K562 (cell line): ENCODE results near the gene PTCH2. TPM values are rescaled to one million over a fixed set of nuclear protein-coding genes. Genes with fewer than 3 reads are reported as not detected.

Experiments
- CTCF ChIP-seq, 3 experiments: IDR thresholded peaks in 2 of 3; conservative IDR thresholded peaks in 1 of 3; 2 replicates each; pipeline ENCODE4 v1.5.1; 2011 to 2012; ENCODE audit warnings: low read length in 3 of 3, mild to moderate bottlenecking in 3 of 3, control low read depth in 2 of 3, improper control_type of control experiment in 1 of 3, inconsistent platforms in 1 of 3, low read depth in 1 of 3, mixed read lengths in 1 of 3, moderate library complexity in 1 of 3; ENCODE audit not compliant: insufficient read depth in 2 of 3
- DEAF1 ChIP-seq: fragments of 450-650 bp; formaldehyde crosslinking; IDR thresholded peaks from 2 replicates; pipeline ENCODE4 v1.4.0; 2020; ENCODE audit warnings: mild to moderate bottlenecking, moderate library complexity
- KDM5B ChIP-seq: fragments of 200-600 bp; sonication (generic); IDR thresholded peaks from 2 replicates; pipeline ENCODE4 v1.6.1; 2012; ENCODE audit warnings: low read depth, mild to moderate bottlenecking, moderate library complexity, low read length, control low read depth, inconsistent platforms; ENCODE audit not compliant: insufficient replicate concordance
- LEF1 ChIP-seq: fragments of 450-650 bp; IDR thresholded peaks from 2 replicates; pipeline ENCODE4 v1.6.1; 2016; ENCODE audit warnings: mild to moderate bottlenecking
- MTA3 ChIP-seq: fragments of 450-650 bp; formaldehyde crosslinking; IDR thresholded peaks from 2 replicates; pipeline ENCODE4 v1.6.1; 2017; ENCODE audit warnings: mild to moderate bottlenecking, borderline replicate concordance
- MYBL2 ChIP-seq, 2 experiments: fragments of 450-650 bp in 1 of 2; sonication (generic) in 1 of 2; formaldehyde crosslinking in 1 of 2; IDR thresholded peaks; 2 replicates each; pipeline versions ENCODE4 v1.6.1 to v1.8.1; 2017 to 2022; ENCODE audit warnings: borderline replicate concordance in 1 of 2, inconsistent platforms in 1 of 2, low read depth in 1 of 2, mild to moderate bottlenecking in 1 of 2, missing genetic modification reagents in 1 of 2, moderate library complexity in 1 of 2
- NR1H2 ChIP-seq: sonication (generic); formaldehyde crosslinking; IDR thresholded peaks from 2 replicates; pipeline ENCODE4 v1.4.0; 2020; ENCODE audit warnings: mild to moderate bottlenecking, missing genetic modification reagents
- NRF1 ChIP-seq, 2 experiments: fragments of 450-650 bp; IDR thresholded peaks in 1 of 2; conservative IDR thresholded peaks in 1 of 2; 2 replicates each; pipeline ENCODE4 v1.6.1; 2014; ENCODE audit warnings: mild to moderate bottlenecking in 2 of 2
- RUNX1 ChIP-seq: sonication (generic); IDR thresholded peaks from 2 replicates; pipeline ENCODE4 v1.6.1; 2016; ENCODE audit warnings: antibody characterized with exemption, low read depth
- SIN3B ChIP-seq: fragments of 450-650 bp; IDR thresholded peaks from 2 replicates; pipeline ENCODE4 v1.6.1; 2017; ENCODE audit warnings: low read depth, mild to moderate bottlenecking, moderate library complexity
- STAG1 ChIP-seq: sonication (generic); formaldehyde crosslinking; IDR thresholded peaks from 2 replicates; pipeline ENCODE4 v1.5.0; 2020; ENCODE audit warnings: missing genetic modification reagents, borderline replicate concordance
- TARDBP ChIP-seq: fragments of 450-650 bp; IDR thresholded peaks from 2 replicates; pipeline ENCODE4 v1.6.1; 2016
- ZNF121 ChIP-seq: sonication (generic); formaldehyde crosslinking; conservative IDR thresholded peaks from 2 replicates; pipeline ENCODE4 v1.8.0; 2022; ENCODE audit warnings: missing genetic modification reagents
- ZNF174 ChIP-seq: fragments of 250-450 bp; sonication (Bioruptor Pico); IDR thresholded peaks from 2 replicates; pipeline ENCODE4 v1.4.0; 2020; ENCODE audit warnings: mild to moderate bottlenecking
- ZNF239 ChIP-seq: fragments of 250-450 bp; sonication (Bioruptor Pico); IDR thresholded peaks from 2 replicates; pipeline ENCODE4 v1.4.0; 2020; ENCODE audit warnings: mild to moderate bottlenecking
- ZNF668 ChIP-seq: fragments of 250-450 bp; sonication (Bioruptor Pico); IDR thresholded peaks from 2 replicates; pipeline ENCODE4 v1.8.0; 2022; ENCODE audit warnings: mild to moderate bottlenecking, inconsistent platforms
- ZNF699 ChIP-seq: fragments of 250-450 bp; sonication (Bioruptor Pico); IDR thresholded peaks from 2 replicates; pipeline ENCODE4 v1.8.0; 2021; ENCODE audit warnings: mild to moderate bottlenecking, moderate library complexity; ENCODE audit not compliant: insufficient replicate concordance
- polyA plus RNA-seq, 8 experiments: library from polyadenylated mRNA; depleted of rRNA in 4 of 8; stranded (reverse) in 5 of 8; unstranded in 3 of 8; fragments of >200 nt; fragmentation: Nextera tagmentation in 2 of 8; fragmentation: Illumina TruSeq in 1 of 8; extraction: Ambion mirVana in 2 of 8; extraction: Trizol in 1 of 8; gene quantifications; 2 replicates each; pipeline versions ENCODE4 v1.2.1 to v1.2.3, GENCODE V29; 2011 to 2014; ENCODE audit warnings: inconsistent platforms in 1 of 8, missing spikeins in 1 of 8
- total RNA-seq, 7 experiments: library from RNA; depleted of rRNA in 6 of 7; stranded (reverse); fragments of >200 nt in 6 of 7; fragmentation: Illumina TruSeq in 2 of 7; extraction: Trizol in 2 of 7; gene quantifications; 2 replicates each; pipeline versions ENCODE4 v1.2.1 to v1.2.3, GENCODE V29; 2011 to 2021; ENCODE audit warnings: low replicate concordance in 1 of 7

Gene PTCH2
- total and polyA plus RNA-seq, 9 of the 15 experiments (the other 6 are each of a cell fraction or from before 2014, with no cell fraction given): 0.15 to 27.3 (median 0.48) TPM; not detected in 1

- TF ChIP-seq MTA3 (peak; percentile 96), LEF1 (peak; percentile 78; the same call in 1 of the 2 replicates), ZNF121 (CRISPR knock-in tag) (no peak), RUNX1 (no peak; the same call in 1 of the 2 replicates), CTCF (IDR thresholded peaks at IDR 0.05 in 2 of 3, conservative IDR thresholded peaks at IDR 0.05 in 1 of 3; ENCODE audit: insufficient read depth in 2 of 3, low read depth in 1 of 3, low read length in 3 of 3) (peak; percentile 94 to 96 (median 95)), TARDBP (peak; percentile 90; the same call in 1 of the 2 replicates), ZNF668 (0 out of 2 replicates have a peak, but pooled peaks have one; percentile 30), ZNF699 (CRISPR knock-in tag) (no peak), ZNF174 (CRISPR knock-in tag) (peak; percentile 73; the same call in 1 of the 2 replicates), STAG1 (CRISPR knock-in tag) (peak; percentile 74), KDM5B (peak; percentile 86), ZNF239 (peak; percentile 45; the same call in 1 of the 2 replicates), DEAF1 (CRISPR knock-in tag) (peak; percentile 82), NR1H2 (no peak), MYBL2 (IDR thresholded peaks at IDR 0.05; ENCODE audit: low read depth) (no peak), MYBL2 (CRISPR knock-in tag; IDR thresholded peaks at IDR 0.05; ENCODE audit: borderline replicate concordance) (no peak), NRF1 (conservative IDR thresholded peaks at IDR 0.05 in 1 of 2, IDR thresholded peaks at IDR 0.05 in 1 of 2) (peak; percentile 84 to 85), SIN3B (peak; percentile 51)
Observed at GRCh38 chr1:44799770-44800584, 43.1 kb downstream of the PTCH2 start, which contains the start of gene PLK3 (continued).
